Neural cell (in vitro differentiated cells): ENCODE data around the gene HARS1. TPM values are rescaled to one million over a fixed set of nuclear protein-coding genes. Genes with fewer than 3 reads are reported as not detected.

Source experiments
- H2AFZ ChIP-seq: fragments of 200-600, 300-800 bp; sonication (generic), shearing (Covaris generic); 2 replicates; pipeline ENCODE4 v1.6.0; 2014; ENCODE audit warnings: low read depth, mild to moderate bottlenecking, antibody characterized with exemption, low read length, moderate library complexity
- H3F3A ChIP-seq: fragments of 200-600 bp; shearing (Covaris generic); 2 replicates; pipeline ENCODE4 v1.6.1; 2016; ENCODE audit warnings: mild to moderate bottlenecking, moderate library complexity, mixed read lengths, antibody characterized with exemption, low read length; ENCODE audit not compliant: insufficient read depth, poor library complexity, severe bottlenecking
- H3K27ac ChIP-seq: fragments of 200-600, 300-800 bp; sonication (generic), shearing (Covaris generic); 2 replicates; pipeline ENCODE4 v1.5.1; 2014; ENCODE audit warnings: mild to moderate bottlenecking, low read length, moderate library complexity
- H3K27me3 ChIP-seq: fragments of 300-800, 200-600 bp; sonication (generic), shearing (Covaris generic); 2 replicates; pipeline ENCODE4 v1.6.0; 2014; ENCODE audit warnings: mild to moderate bottlenecking, low read depth, low read length, moderate library complexity; ENCODE audit not compliant: insufficient read depth
- H3K36me3 ChIP-seq: fragments of 300-800, 200-600 bp; sonication (generic), shearing (Covaris generic); 2 replicates; pipeline ENCODE4 v1.5.1; 2014; ENCODE audit warnings: mild to moderate bottlenecking, antibody characterized with exemption, low read length, moderate library complexity; ENCODE audit not compliant: insufficient read depth
- H3K4me2 ChIP-seq: fragments of 300-800, 200-600 bp; sonication (generic), shearing (Covaris generic); 2 replicates; pipeline ENCODE4 v1.6.0; 2014; ENCODE audit warnings: mild to moderate bottlenecking, low read length
- H3K4me3 ChIP-seq: fragments of 300-800, 200-600 bp; sonication (generic), shearing (Covaris generic); 2 replicates; pipeline ENCODE4 v1.5.1; 2014; ENCODE audit warnings: mild to moderate bottlenecking, low read length, moderate library complexity
- H3K79me2 ChIP-seq: fragments of 200-600 bp; shearing (Covaris generic); replicated peaks from 2 replicates; pipeline ENCODE4 v1.6.0; 2014; ENCODE audit warnings: mild to moderate bottlenecking, low read length, moderate library complexity; ENCODE audit not compliant: insufficient read depth
- H3K9ac ChIP-seq: fragments of 300-800, 200-600 bp; sonication (generic), shearing (Covaris generic); 2 replicates; pipeline ENCODE4 v1.6.1; 2016; ENCODE audit warnings: mild to moderate bottlenecking, low read length, mixed read lengths
- H3K9me2 ChIP-seq: fragments of 200-600 bp; shearing (Covaris generic); 2 replicates; pipeline ENCODE4 v1.6.1; 2016; ENCODE audit warnings: mild to moderate bottlenecking, low read length, mixed read lengths; ENCODE audit not compliant: insufficient read depth
- H3K9me3 ChIP-seq: fragments of 200-600, 300-800 bp; sonication (generic), shearing (Covaris generic); 2 replicates; pipeline ENCODE4 v1.6.1; 2016; ENCODE audit warnings: mild to moderate bottlenecking, mixed run types, low read length, moderate library complexity, mixed read lengths
- H4K20me1 ChIP-seq: fragments of 200-600 bp; shearing (Covaris generic); 2 replicates; pipeline ENCODE4 v1.6.1; 2016; ENCODE audit warnings: mild to moderate bottlenecking, mixed run types; ENCODE audit not compliant: insufficient read depth
- CTCF ChIP-seq: fragments of 450-650 bp; IDR thresholded peaks from 2 replicates; pipeline ENCODE4 v1.5.1; 2014; ENCODE audit warnings: antibody characterized with exemption, mild to moderate bottlenecking, moderate library complexity; ENCODE audit not compliant: poor library complexity, severe bottlenecking
- EP300 ChIP-seq: fragments of 450-650 bp; conservative IDR thresholded peaks from 2 replicates; pipeline ENCODE4 v1.6.1; 2014; ENCODE audit warnings: antibody characterized with exemption, mild to moderate bottlenecking, moderate library complexity; ENCODE audit not compliant: poor library complexity, severe bottlenecking
- EZH2 ChIP-seq: fragments of 200-600, 300-800 bp; shearing (Covaris generic), sonication (generic); IDR thresholded peaks from 2 replicates; pipeline ENCODE4 v1.6.1; 2014; ENCODE audit warnings: antibody characterized with exemption, low read length, borderline replicate concordance, mild to moderate bottlenecking; ENCODE audit not compliant: insufficient read depth, poor library complexity, severe bottlenecking
- MXI1 ChIP-seq: fragments of 450-650 bp; conservative IDR thresholded peaks from 2 replicates; pipeline ENCODE4 v1.6.1; 2014; ENCODE audit warnings: antibody characterized with exemption, mild to moderate bottlenecking; ENCODE audit not compliant: poor library complexity, severe bottlenecking
- POLR2AphosphoS5 ChIP-seq: IDR thresholded peaks from 2 replicates; pipeline ENCODE4 v1.6.1; 2012
- RAD21 ChIP-seq: fragments of 450-650 bp; conservative IDR thresholded peaks from 2 replicates; pipeline ENCODE4 v1.6.1; 2014; ENCODE audit warnings: antibody characterized with exemption, mild to moderate bottlenecking, moderate library complexity
- REST ChIP-seq: IDR thresholded peaks from 2 replicates; pipeline ENCODE4 v1.6.1; 2012; ENCODE audit warnings: borderline replicate concordance
- SMC3 ChIP-seq: fragments of 450-650 bp; conservative IDR thresholded peaks from 2 replicates; pipeline ENCODE4 v1.6.1; 2014; ENCODE audit warnings: antibody characterized with exemption, mild to moderate bottlenecking, moderate library complexity; ENCODE audit not compliant: poor library complexity
- TAF1 ChIP-seq: IDR thresholded peaks from 2 replicates; pipeline ENCODE4 v1.6.1; 2012; ENCODE audit warnings: low read depth
- polyA plus RNA-seq: library from polyadenylated mRNA; depleted of rRNA; stranded (reverse); fragments of >200 nt; gene quantifications from 2 replicates; pipeline ENCODE4 v1.2.3, GENCODE V29; 2014

Gene HARS1
- polyA plus RNA-seq, 1 donor from 2014 or later = 80.2 TPM

- peak overlapping the region; percentile 86 for H3K27ac ChIP-seq
- H3K9ac ChIP-seq = peak overlapping the region; percentile 86
- H3F3A ChIP-seq = no peaks in the 10 kb centered on the region
- H3K9me2 ChIP-seq = no peaks in the 10 kb centered on the region
- H3K4me3 ChIP-seq = peak overlapping the region; percentile 79
- H3K79me2 ChIP-seq = peaks cover 25% of the 10 kb centered on the region
- no peaks in the 10 kb centered on the region for H3K9me3 ChIP-seq
- H3K36me3 ChIP-seq = peaks cover 4% of the 10 kb centered on the region
- H4K20me1 ChIP-seq = no peaks in the 10 kb centered on the region
- no peaks in the 10 kb centered on the region for H3K27me3 ChIP-seq
- peak overlapping the region; percentile 74 for H2AFZ ChIP-seq
- TF ChIP-seq POLR2AphosphoS5 = no peak
- peak overlapping the region; percentile 82 for H3K4me2 ChIP-seq
Measured at GRCh38 chr5:140690376-140690932, 716 bp downstream of the HARS1 start.

GRCh38 chr5:140678993-140679392 is 12.2 kb downstream of the HARS1 start:
- no peaks in the 10 kb centered on the region for H3K79me2 ChIP-seq
- H3K9me3 ChIP-seq = no peaks in the 10 kb centered on the region
- no peaks in the 10 kb centered on the region for H3K9me2 ChIP-seq
- H4K20me1 ChIP-seq = no peaks in the 10 kb centered on the region
- no peaks in the 10 kb centered on the region for H3F3A ChIP-seq
- no peak overlapping the region for H3K9ac ChIP-seq
- no peak overlapping the region for H2AFZ ChIP-seq
- TF ChIP-seq REST = no peak
- no peak for TF ChIP-seq CTCF
- no peak for TF ChIP-seq POLR2AphosphoS5
- no peak for TF ChIP-seq EZH2
- TF ChIP-seq RAD21 = no peak
- no peak for TF ChIP-seq SMC3
- TF ChIP-seq TAF1 = no peak
- no peak for TF ChIP-seq MXI1
- TF ChIP-seq EP300 = no peak
- H3K27ac ChIP-seq = no peak overlapping the region
- H3K36me3 ChIP-seq = peaks cover 20% of the 10 kb centered on the region
- no peak overlapping the region for H3K4me3 ChIP-seq
- no peaks in the 10 kb centered on the region for H3K27me3 ChIP-seq
- no peak overlapping the region for H3K4me2 ChIP-seq

GRCh38 chr5:140677947-140678346 is 13.2 kb downstream of the HARS1 start:
- H3K27ac ChIP-seq = no peak overlapping the region
- no peak for TF ChIP-seq RAD21
- no peak for TF ChIP-seq EP300
- no peak for TF ChIP-seq POLR2AphosphoS5
- no peak for TF ChIP-seq REST
- no peak for TF ChIP-seq SMC3
- no peak for TF ChIP-seq EZH2
- no peak for TF ChIP-seq CTCF
- no peak for TF ChIP-seq MXI1
- TF ChIP-seq TAF1 = no peak
- H2AFZ ChIP-seq = no peak overlapping the region
- H3K9me3 ChIP-seq = no peaks in the 10 kb centered on the region
- peaks cover 20% of the 10 kb centered on the region for H3K36me3 ChIP-seq
- H3F3A ChIP-seq = no peaks in the 10 kb centered on the region
- H3K4me3 ChIP-seq = no peak overlapping the region
- no peaks in the 10 kb centered on the region for H3K79me2 ChIP-seq
- H3K27me3 ChIP-seq = no peaks in the 10 kb centered on the region
- H3K4me2 ChIP-seq = no peak overlapping the region
- H4K20me1 ChIP-seq = no peaks in the 10 kb centered on the region
- H3K9me2 ChIP-seq = no peaks in the 10 kb centered on the region
- H3K9ac ChIP-seq = no peak overlapping the region
